ENCODE measurements around the gene C19orf53.

GRCh38 chr19:13762635-13763235, 11.5 kb upstream of the C19orf53 start:
- TF ChIP-seq EZH2 (IDR thresholded peaks at IDR 0.05) (no peak), POLR2AphosphoS5 (IDR thresholded peaks at IDR 0.05; ENCODE audit: borderline replicate concordance, low read depth, low read length) (peak; percentile 7; the same call in 1 of the 2 replicates)

Measured in SK-N-MC (cell line).